AG04449 (cell line): Measurements from ENCODE around the gene ATP6V0C.
A peak's percentile ranks its signal among the peaks of the same experiment; 100 is the strongest.

Source experiments
- CTCF ChIA-PET: fragments of 350-600 bp; formaldehyde crosslinking; extraction: SDS; loops from one replicate; lab custom pipeline; 2021; ENCODE audit warnings: antibody characterized with exemption; lab: Yijun Ruan, JAX
- POLR2A ChIA-PET: fragments of 400-600, 350-600 bp; formaldehyde crosslinking; extraction: SDS; loops from one replicate; lab custom pipeline; 2020; ENCODE audit warnings: antibody characterized with exemption, inconsistent platforms; lab: Yijun Ruan, JAX
- DNase-seq: peaks from one replicate; pipeline ENCODE4 v3.0.0-alpha.2; 2010; ENCODE audit warnings: low read depth, low spot score
- H3K4me3 ChIP-seq: 2 replicates; pipeline ENCODE4 v1.5.1; 2011; ENCODE audit warnings: low read depth, mild to moderate bottlenecking, control low read depth, low read length
- TF ChIP-seq, protein P1 (sequence below): IDR thresholded peaks from one replicate; pipeline ENCODE4 v1.5.1; 2011; ENCODE audit warnings: mild to moderate bottlenecking, moderate library complexity, low read length, control low read depth, inconsistent platforms; ENCODE audit not compliant: insufficient read depth; ENCODE audit errors: missing control alignments

ATP6V0C gene

DNA sequence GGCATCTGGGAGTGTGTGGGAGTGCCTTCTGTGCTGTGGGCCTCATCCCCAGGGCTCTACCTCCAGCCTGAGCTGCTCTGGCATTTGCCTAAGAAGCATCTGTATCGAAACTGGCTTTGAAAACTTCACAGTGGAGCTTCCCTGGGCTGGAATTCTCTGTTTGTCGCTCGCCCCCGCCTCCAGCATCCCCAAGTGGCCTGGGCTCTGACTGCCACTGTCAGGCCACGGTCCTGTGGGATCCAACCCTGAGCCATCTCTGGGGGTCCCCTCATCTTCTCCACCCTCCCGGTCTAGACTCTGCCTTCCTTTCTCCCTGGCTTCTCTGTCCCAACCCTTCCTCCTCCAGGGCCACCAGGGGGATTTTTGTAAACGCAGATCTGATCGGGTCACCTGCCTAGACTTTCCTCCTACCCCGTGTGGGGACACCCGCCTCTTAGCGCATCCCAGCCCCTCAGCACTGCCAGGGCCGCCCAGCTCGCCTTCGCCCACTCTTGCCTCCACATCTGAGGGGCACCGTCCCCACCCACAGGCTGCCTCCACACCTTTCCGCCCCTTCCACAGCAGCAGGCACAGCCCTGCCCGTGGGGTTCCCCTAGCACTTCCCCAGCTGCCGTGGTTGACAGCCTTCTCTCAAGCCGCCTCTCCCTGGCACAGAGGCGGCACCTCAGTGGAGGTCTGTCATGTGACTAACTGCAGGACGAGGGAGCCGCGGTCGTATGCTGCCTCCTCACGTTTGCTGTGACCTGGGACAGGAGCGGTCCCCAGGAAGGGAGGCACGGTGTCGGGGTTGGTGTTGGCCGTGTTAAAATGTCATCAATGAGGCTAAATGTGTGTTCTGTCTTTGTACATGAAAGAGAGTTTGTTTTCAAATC lies 26.9 kb upstream of the ATP6V0C start:
- TF ChIP-seq, protein P1, sequence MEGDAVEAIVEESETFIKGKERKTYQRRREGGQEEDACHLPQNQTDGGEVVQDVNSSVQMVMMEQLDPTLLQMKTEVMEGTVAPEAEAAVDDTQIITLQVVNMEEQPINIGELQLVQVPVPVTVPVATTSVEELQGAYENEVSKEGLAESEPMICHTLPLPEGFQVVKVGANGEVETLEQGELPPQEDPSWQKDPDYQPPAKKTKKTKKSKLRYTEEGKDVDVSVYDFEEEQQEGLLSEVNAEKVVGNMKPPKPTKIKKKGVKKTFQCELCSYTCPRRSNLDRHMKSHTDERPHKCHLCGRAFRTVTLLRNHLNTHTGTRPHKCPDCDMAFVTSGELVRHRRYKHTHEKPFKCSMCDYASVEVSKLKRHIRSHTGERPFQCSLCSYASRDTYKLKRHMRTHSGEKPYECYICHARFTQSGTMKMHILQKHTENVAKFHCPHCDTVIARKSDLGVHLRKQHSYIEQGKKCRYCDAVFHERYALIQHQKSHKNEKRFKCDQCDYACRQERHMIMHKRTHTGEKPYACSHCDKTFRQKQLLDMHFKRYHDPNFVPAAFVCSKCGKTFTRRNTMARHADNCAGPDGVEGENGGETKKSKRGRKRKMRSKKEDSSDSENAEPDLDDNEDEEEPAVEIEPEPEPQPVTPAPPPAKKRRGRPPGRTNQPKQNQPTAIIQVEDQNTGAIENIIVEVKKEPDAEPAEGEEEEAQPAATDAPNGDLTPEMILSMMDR = peak; percentile 6
- no peak for DNase-seq
- no peak overlapping the region for H3K4me3 ChIP-seq
- CTCF ChIA-PET = interaction anchor here (5.1 kb wide), 1 partner anchor 14 kb away, joined by 41 read pairs; no protein-coding TSS in a partner anchor
- POLR2A ChIA-PET = no interaction called here

DNA sequence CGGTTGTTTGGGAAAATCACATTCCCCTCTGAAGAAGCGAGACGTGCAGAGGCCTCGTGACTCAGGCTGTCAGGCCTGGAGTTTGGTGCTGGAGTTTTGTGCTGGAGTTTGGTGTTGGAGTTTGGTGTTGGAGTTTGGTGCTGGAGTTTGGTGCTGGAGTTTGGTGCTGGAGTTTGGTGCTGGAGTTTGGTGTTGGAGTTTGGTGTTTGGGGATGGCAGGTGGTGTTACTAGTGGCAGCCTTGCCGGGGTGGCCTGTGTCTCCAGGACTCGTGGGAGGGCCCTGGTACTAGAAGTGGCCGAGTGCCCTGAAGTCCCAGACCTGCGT lies 26.3 kb upstream of the ATP6V0C start:
- DNase-seq = no peak
- CTCF ChIA-PET = interaction anchor here (1.1 to 2.9 kb wide), 3 partner anchors 13 to 44 kb away, joined by 4 to 29 read pairs (median 8); partner anchors contain the start of gene TBC1D24
- TF ChIP-seq, protein P1 = no peak
- POLR2A ChIA-PET = no interaction called here
- no peak overlapping the region for H3K4me3 ChIP-seq

DNA sequence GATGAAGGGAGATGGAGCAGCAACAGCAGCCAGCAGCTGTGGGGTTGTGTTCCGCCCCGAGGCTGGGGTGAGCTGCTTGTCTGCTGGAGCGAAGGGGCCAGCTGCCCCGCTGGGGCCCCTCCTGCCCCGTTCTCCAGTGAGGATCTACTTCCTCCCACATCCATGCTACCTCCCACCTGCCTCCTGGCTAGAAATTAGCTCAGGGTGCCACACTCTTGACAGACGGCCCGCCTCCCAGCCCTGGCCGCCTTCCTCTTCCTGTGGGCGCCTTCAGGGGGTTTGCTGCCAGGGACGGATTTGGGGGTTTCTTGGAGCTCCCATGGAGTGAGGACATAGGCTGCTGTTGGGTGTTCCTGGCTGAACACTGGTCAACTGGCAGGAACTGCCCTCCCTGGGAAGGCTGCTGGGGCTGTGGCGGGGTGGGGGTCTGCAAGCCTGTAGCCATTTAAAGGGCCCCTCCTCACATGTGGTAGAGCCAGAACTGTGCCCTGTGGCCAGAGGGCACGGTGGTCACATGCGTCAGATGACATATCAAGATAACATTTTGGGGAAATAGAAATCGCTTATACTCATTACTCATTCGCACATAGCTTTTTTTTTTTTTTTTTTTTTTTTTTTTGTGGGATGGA lies 25.7 kb upstream of the ATP6V0C start:
- POLR2A ChIA-PET = no interaction called here

DNA sequence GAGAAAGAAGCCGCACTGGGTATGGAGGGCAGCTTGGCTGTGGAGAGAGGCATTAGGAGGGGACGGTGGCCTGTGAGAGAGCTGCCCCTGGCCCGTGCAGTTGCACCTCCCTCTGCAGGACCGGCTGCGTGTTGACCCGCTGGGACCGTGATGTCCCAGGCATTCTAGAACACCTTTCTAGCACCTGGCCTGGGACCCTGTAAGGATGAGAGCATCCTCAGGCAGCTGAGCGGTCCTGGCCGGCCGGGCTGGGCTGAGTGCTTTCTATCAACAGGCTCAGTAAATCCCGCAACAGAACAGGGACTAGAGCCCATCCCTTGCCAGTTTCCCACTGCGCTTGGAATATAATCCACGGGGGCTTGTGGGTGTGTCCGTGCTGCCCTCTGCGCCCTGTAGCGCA lies 24.2 kb upstream of the ATP6V0C start:
- H3K4me3 ChIP-seq = no peak overlapping the region
- no peak for DNase-seq
- ChIA-PET CTCF (interaction anchor here (2.9 kb wide), 1 partner anchor 12 kb away, joined by 29 read pairs; no protein-coding TSS in a partner anchor), POLR2A (no interaction called here)
- TF ChIP-seq, protein P1 = no peak

More for the DNA sequence above, 25.7 kb upstream of the ATP6V0C start:
- H3K4me3 ChIP-seq = no peak overlapping the region
- DNase-seq = no peak
- CTCF ChIA-PET = interaction anchor here (0.9 to 2.9 kb wide), 4 partner anchors 10 to 44 kb away, joined by 3 to 29 read pairs (median 6); partner anchors contain the start of gene TBC1D24
- TF ChIP-seq, protein P1 = no peak

DNA sequence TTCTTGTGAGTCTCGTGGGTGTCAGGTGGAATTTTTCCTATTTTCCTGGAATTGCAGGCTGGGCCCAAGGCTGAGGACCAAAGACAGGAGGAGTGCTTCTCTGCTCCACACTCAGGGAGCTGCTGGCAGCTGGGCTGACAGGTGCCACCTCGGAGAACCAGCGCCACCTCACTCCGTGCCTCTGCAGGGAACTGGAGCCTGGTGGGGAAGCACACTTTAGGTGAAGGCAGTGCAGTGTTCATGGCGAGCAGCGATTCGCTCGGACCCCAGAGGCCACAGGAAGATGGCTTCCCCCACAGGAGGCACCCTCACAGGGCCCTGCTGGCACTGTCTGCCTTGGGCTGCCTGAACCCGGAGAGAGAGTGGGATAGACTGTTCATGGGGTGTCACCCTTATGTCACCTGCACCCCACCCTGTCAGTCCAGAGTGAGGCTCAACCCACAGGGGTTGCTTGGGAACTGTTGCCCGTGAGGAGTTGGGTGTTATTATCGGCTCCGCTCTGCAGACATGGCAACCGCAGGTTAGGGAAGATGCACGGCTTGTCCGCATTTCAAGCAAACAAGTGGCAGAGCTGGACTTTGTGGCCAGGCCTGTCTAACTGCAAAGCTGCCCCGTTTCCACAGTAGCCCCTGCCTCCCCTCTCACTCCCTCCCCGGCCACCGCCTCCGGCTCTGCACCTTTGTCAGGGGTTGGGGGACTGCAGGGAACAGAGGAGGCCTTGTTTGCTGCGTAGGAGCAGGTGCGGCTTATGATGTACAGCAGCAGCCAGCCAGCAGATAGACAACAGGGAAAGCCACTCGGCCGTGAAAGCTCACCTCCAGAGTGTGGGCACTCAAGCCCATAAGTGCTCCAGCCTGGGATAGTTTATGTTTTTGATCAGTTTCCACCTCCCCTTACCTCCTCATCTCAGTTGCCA lies 23.3 kb upstream of the ATP6V0C start:
- H3K4me3 ChIP-seq = no peak overlapping the region
- TF ChIP-seq, protein P1 = no peak
- ChIA-PET CTCF (interaction anchor here (2.9 to 3.6 kb wide), 2 partner anchors 11 kb away, joined by 20 to 29 read pairs; no protein-coding TSS in a partner anchor), POLR2A (no interaction called here)
- DNase-seq = no peak
